HCT116 (cell line): ENCODE results near the gene AKIRIN2. TPM values are rescaled to one million over a fixed set of nuclear protein-coding genes. Genes with fewer than 3 reads are reported as not detected.

Source experiments
- ATAC-seq: fragments of 200-7000 bp; cut with Tn5 transposase; 2 replicates; pipeline ENCODE4 v1.9.1; 2020; ENCODE audit warnings: mild to moderate bottlenecking, moderate library complexity
- BruUV-seq: library from RNA; stranded (reverse); fragments of 400-500 nt; replicated peaks from 2 replicates; lab custom pipeline; 2021; lab: Mats Ljungman, UMichigan
- CTCF ChIA-PET: fragments of 300-600 bp; sonication (Branson Sonifier 250); formaldehyde crosslinking; loops from one replicate; lab custom pipeline; 2021; ENCODE audit warnings: antibody characterized with exemption; lab: Charles Lee
- POLR2A ChIA-PET: fragments of 300-600, 350-600 bp; sonication (Branson Sonifier 250); formaldehyde crosslinking; loops from one replicate; lab custom pipeline; 2021; ENCODE audit warnings: antibody characterized with exemption; lab: Charles Lee
- RAD21 ChIA-PET, 2 experiments: fragments of 300-600 bp; sonication (Branson Sonifier 250); formaldehyde crosslinking; loops; one replicate each; lab custom pipeline; 2023; ENCODE audit warnings: low total read pairs in 2 of 2; ENCODE audit not compliant: uncharacterized antibody in 2 of 2, unreplicated experiment in 2 of 2, low non-redundant PET in 1 of 2; lab: Charles Lee
- DNase-seq: peaks from one replicate; pipeline ENCODE4 v3.0.0-alpha.2; 2010; ENCODE audit warnings: low read depth, low spot score
- H2AFZ ChIP-seq: fragments of 200-600 bp; shearing (Covaris generic), sonication (generic); 2 replicates; pipeline ENCODE4 v1.6.1; 2017; ENCODE audit warnings: low read depth, mixed run types, mixed read lengths, antibody characterized with exemption, low read length; ENCODE audit not compliant: poor library complexity, severe bottlenecking
- H3K27ac ChIP-seq: 2 replicates; pipeline ENCODE4 v1.5.1; 2012; ENCODE audit warnings: low read depth, low read length
- H3K27me3 ChIP-seq: fragments of 200-600 bp; sonication (generic); 2 replicates; pipeline ENCODE4 v1.6.1; 2016; ENCODE audit warnings: mixed run types, low read length, mixed read lengths; ENCODE audit not compliant: insufficient read depth
- H3K36me3 ChIP-seq, 2 experiments: fragments of 200-500 bp in 1 of 2; fragments of 200-600 bp in 1 of 2; sonication (Bioruptor generic) in 1 of 2; sonication (generic) in 1 of 2; 2 replicates each; pipeline versions ENCODE4 v1.5.1 to v1.6.1; 2014 to 2016; ENCODE audit warnings: low read length in 2 of 2, inconsistent platforms in 1 of 2, mixed read lengths in 1 of 2, mixed run types in 1 of 2; ENCODE audit not compliant: insufficient read depth in 2 of 2, control insufficient read depth in 1 of 2
- H3K4me1 ChIP-seq, 2 experiments: fragments of 200-600 bp in 1 of 2; sonication (generic) in 1 of 2; 2 replicates each; pipeline versions ENCODE4 v1.5.1 to v1.6.1; 2012 to 2017; ENCODE audit warnings: low read length in 2 of 2, inconsistent platforms in 1 of 2, mild to moderate bottlenecking in 1 of 2, mixed read lengths in 1 of 2, mixed run types in 1 of 2, moderate library complexity in 1 of 2; ENCODE audit not compliant: insufficient read depth in 2 of 2, control insufficient read depth in 1 of 2
- H3K4me2 ChIP-seq: fragments of 200-600 bp; sonication (generic); 2 replicates; pipeline ENCODE4 v1.6.1; 2017; ENCODE audit warnings: mixed run types, low read length, mixed read lengths
- H3K4me3 ChIP-seq, 2 experiments: fragments of 200-600 bp in 1 of 2; sonication (generic) in 1 of 2; replicated peaks in 1 of 2; 2 replicates each; pipeline ENCODE4 v1.5.1; 2011 to 2016; ENCODE audit warnings: low read length in 2 of 2, control low read depth in 1 of 2, low read depth in 1 of 2, mild to moderate bottlenecking in 1 of 2, mixed read lengths in 1 of 2, mixed run types in 1 of 2
- H3K79me2 ChIP-seq: fragments of 200-600 bp; sonication (generic); 2 replicates; pipeline ENCODE4 v1.6.1; 2017; ENCODE audit warnings: mild to moderate bottlenecking, mixed run types, low read length, moderate library complexity, mixed read lengths; ENCODE audit not compliant: insufficient read depth
- H3K9ac ChIP-seq: fragments of 200-600 bp; sonication (generic); 2 replicates; pipeline ENCODE4 v1.6.1; 2016; ENCODE audit warnings: low read length, mixed read lengths
- H3K9me2 ChIP-seq: fragments of 200-600 bp; sonication (generic), shearing (Covaris generic); 2 replicates; pipeline ENCODE4 v1.6.1; 2017; ENCODE audit warnings: mixed run types, mild to moderate bottlenecking, moderate library complexity; ENCODE audit not compliant: insufficient read depth
- H3K9me3 ChIP-seq, 2 experiments: fragments of 200-500 bp in 1 of 2; fragments of 200-600 bp in 1 of 2; sonication (Bioruptor generic) in 1 of 2; sonication (generic) in 1 of 2; 2 replicates each; pipeline ENCODE4 v1.6.1; 2014 to 2017; ENCODE audit warnings: low read length in 2 of 2, mixed read lengths in 2 of 2, inconsistent platforms in 1 of 2, low read depth in 1 of 2, mild to moderate bottlenecking in 1 of 2, mixed run types in 1 of 2, moderate library complexity in 1 of 2; ENCODE audit not compliant: control insufficient read depth in 1 of 2, insufficient read depth in 1 of 2
- H4K20me1 ChIP-seq: fragments of 200-600 bp; sonication (generic), shearing (Covaris generic); 2 replicates; pipeline ENCODE4 v1.6.1; 2017; ENCODE audit warnings: mixed run types, mild to moderate bottlenecking, moderate library complexity; ENCODE audit not compliant: insufficient read depth
- CEBPB ChIP-seq: IDR thresholded peaks from 2 replicates; pipeline ENCODE4 v1.6.1; 2012; ENCODE audit warnings: low read depth
- ELF1 ChIP-seq: IDR thresholded peaks from 2 replicates; pipeline ENCODE4 v1.6.1; 2012; ENCODE audit warnings: low read depth, borderline replicate concordance
- EZH2 ChIP-seq: fragments of 200-600 bp; sonication (generic); IDR thresholded peaks from 2 replicates; pipeline ENCODE4 v1.6.1; 2017; ENCODE audit warnings: antibody characterized with exemption, mixed run types
- EZH2phosphoT487 ChIP-seq: fragments of 200-600 bp; IDR thresholded peaks from 2 replicates; pipeline ENCODE4 v1.6.1; 2018; ENCODE audit warnings: antibody characterized with exemption, borderline replicate concordance
- FOSL1 ChIP-seq: IDR thresholded peaks from 2 replicates; pipeline ENCODE4 v1.6.1; 2012; ENCODE audit warnings: low read depth
- SIN3A ChIP-seq: IDR thresholded peaks from 2 replicates; pipeline ENCODE4 v1.6.1; 2012; ENCODE audit warnings: low read depth
- TCF7L2 ChIP-seq: IDR thresholded peaks from 2 replicates; pipeline ENCODE4 v1.7.0; 2011; ENCODE audit warnings: borderline replicate concordance, inconsistent platforms; ENCODE audit not compliant: insufficient read depth, insufficient read length; ENCODE audit errors: extremely low read depth
- YY1 ChIP-seq: IDR thresholded peaks from 2 replicates; pipeline ENCODE4 v1.6.1; 2011; ENCODE audit warnings: low read length, low read depth, moderate library complexity, mild to moderate bottlenecking; ENCODE audit not compliant: insufficient replicate concordance; ENCODE audit errors: extremely low read depth
- ZFX ChIP-seq: fragments of 450-650 bp; IDR thresholded peaks from 2 replicates; pipeline ENCODE4 v1.6.1; 2017
- ZNF274 ChIP-seq: fragments of 200-500 bp; sonication (Bioruptor generic); IDR thresholded peaks from 2 replicates; pipeline ENCODE4 v1.6.1; 2014; ENCODE audit warnings: mild to moderate bottlenecking, low read depth, low read length, inconsistent platforms
- intact Hi-C: fragments of 100-400 bp; cut with micrococcal nuclease; formaldehyde crosslinking; loops from 2 replicates; pipeline ENCODE4 v1.10.0; 2022
- total RNA-seq: library from RNA; stranded (reverse); gene quantifications from one replicate; pipeline ENCODE4 v1.2.1, GENCODE V29; 2021; ENCODE audit not compliant: unreplicated experiment
- TF ChIP-seq, protein P1 (sequence below): IDR thresholded peaks from 2 replicates; pipeline ENCODE4 v1.6.1; 2012
- TF ChIP-seq, protein P2 (sequence below): IDR thresholded peaks from 2 replicates; pipeline ENCODE4 v1.6.1; 2012

AKIRIN2 gene
- total RNA-seq, 1 experiment from 2014 or later, result 54.8 TPM

DNA sequence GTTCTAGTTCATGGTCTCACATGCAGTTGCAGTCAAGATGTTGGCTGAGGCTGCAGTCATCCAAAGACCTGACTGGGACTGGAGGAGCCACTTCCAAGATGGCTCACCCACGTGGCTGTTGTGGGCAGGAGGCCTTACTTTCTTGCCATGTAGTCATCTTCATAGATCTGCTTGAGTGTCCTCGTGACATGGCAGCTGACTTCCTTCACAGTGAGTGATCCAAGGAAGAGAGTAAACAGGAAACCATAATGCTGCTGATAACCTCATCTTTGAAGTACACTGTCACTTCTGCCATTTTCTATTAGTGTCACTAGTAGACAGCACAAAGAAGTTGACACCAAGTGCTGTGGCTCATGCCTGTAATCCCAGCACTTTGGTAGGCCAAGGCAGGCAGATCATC is 40.1 kb upstream of the AKIRIN2 start:
- no peaks in the 10 kb centered on the region; the same call in 1 of the 2 replicates for H3K9me2 ChIP-seq
- ATAC-seq, result no peak
- no peak overlapping the region for H3K4me2 ChIP-seq
- no peaks in the 10 kb centered on the region for H4K20me1 ChIP-seq
- H3K27me3 ChIP-seq, result no peaks in the 10 kb centered on the region
- H3K4me1 ChIP-seq, result no peaks in the 10 kb centered on the region
- intact Hi-C loops, result no loop called here
- no peaks in the 10 kb centered on the region for H3K36me3 ChIP-seq
- CTCF ChIA-PET, result no interaction called here
- RAD21 ChIA-PET, result no interaction called here
- POLR2A ChIA-PET, result no interaction called here
- no peaks in the 10 kb centered on the region for H3K79me2 ChIP-seq
- H3K4me3 ChIP-seq, result no peak overlapping the region
- H2AFZ ChIP-seq, result no peak overlapping the region
- DNase-seq, result no peak
- TF ChIP-seq TCF7L2 (no peak), SIN3A (no peak), ZFX (no peak), EZH2phosphoT487 (no peak), CEBPB (no peak), FOSL1 (no peak), YY1 (no peak), ZNF274 (no peak), EZH2 (no peak), ELF1 (no peak)
- TF ChIP-seq, protein P1, sequence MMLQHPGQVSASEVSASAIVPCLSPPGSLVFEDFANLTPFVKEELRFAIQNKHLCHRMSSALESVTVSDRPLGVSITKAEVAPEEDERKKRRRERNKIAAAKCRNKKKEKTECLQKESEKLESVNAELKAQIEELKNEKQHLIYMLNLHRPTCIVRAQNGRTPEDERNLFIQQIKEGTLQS, result no peak
- TF ChIP-seq, protein P2, sequence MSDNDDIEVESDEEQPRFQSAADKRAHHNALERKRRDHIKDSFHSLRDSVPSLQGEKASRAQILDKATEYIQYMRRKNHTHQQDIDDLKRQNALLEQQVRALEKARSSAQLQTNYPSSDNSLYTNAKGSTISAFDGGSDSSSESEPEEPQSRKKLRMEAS, result no peak
- H3K9me3 ChIP-seq, result no peaks in the 10 kb centered on the region
- no peak overlapping the region for H3K27ac ChIP-seq
- no TSS peak for BruUV-seq
- H3K9ac ChIP-seq, result no peak overlapping the region
